MM.1S (cell line): ENCODE measurements around the gene GNPNAT1.

ENCODE experiments used
- EZH2 ChIP-seq: fragments of 300-600 bp; sonication (generic); optimal IDR thresholded peaks from 2 replicates; pipeline ENCODE3; 2017; ENCODE audit warnings: low read depth, mild to moderate bottlenecking, antibody characterized with exemption, low read length, mixed read lengths
- TF ChIP-seq, protein P1 (sequence below): fragments of 300-600 bp; sonication (generic); IDR thresholded peaks from 2 replicates; pipeline ENCODE4 v1.5.1; 2016; ENCODE audit warnings: antibody characterized with exemption, low read length, mixed read lengths

DNA sequence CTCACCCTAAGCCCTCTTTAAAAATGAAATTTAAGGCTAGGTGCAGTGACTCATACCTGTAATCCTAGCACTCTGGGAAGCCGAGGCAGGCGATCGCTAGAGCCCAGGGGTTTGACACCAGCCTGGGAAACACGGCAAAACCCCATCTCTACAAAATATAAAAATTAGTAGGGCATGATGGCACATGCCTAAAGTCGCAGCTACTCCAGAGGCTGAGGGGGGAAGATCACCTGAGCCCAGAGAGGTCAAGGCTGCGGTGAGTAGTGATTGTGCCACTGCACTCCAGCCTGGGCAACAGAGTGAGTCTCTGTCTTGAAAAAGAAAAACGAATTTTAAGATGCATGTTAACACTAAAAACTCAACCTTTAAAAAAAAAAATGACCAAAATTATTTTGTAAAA lies 12.7 kb downstream of the GNPNAT1 start:
- TF ChIP-seq, protein P1, sequence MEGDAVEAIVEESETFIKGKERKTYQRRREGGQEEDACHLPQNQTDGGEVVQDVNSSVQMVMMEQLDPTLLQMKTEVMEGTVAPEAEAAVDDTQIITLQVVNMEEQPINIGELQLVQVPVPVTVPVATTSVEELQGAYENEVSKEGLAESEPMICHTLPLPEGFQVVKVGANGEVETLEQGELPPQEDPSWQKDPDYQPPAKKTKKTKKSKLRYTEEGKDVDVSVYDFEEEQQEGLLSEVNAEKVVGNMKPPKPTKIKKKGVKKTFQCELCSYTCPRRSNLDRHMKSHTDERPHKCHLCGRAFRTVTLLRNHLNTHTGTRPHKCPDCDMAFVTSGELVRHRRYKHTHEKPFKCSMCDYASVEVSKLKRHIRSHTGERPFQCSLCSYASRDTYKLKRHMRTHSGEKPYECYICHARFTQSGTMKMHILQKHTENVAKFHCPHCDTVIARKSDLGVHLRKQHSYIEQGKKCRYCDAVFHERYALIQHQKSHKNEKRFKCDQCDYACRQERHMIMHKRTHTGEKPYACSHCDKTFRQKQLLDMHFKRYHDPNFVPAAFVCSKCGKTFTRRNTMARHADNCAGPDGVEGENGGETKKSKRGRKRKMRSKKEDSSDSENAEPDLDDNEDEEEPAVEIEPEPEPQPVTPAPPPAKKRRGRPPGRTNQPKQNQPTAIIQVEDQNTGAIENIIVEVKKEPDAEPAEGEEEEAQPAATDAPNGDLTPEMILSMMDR = no peak
- TF ChIP-seq EZH2 = no peak
